GM23338 (cell line): ENCODE results near the gene ADAM10. TPM values are rescaled to one million over a fixed set of nuclear protein-coding genes. Genes with fewer than 3 reads are reported as not detected.

Experiments
- ATAC-seq: fragments of 200-7000 bp; cut with Tn5 transposase; 3 replicates; pipeline ENCODE4 v1.9.1; 2020
- DNase-seq: peaks from one replicate; pipeline ENCODE4 v3.0.0-alpha.2; 2015; ENCODE audit warnings: low spot score
- H2AFZ ChIP-seq: fragments of 200-600 bp; sonication (generic); 2 replicates; pipeline ENCODE4 v1.8.0; 2016; ENCODE audit warnings: antibody characterized with exemption, mild to moderate bottlenecking, moderate library complexity
- H3F3A ChIP-seq: fragments of 200-600 bp; sonication (generic); replicated peaks from 2 replicates; pipeline ENCODE4 v1.8.0; 2017; ENCODE audit warnings: antibody characterized with exemption, mixed run types, low read depth
- H3K27ac ChIP-seq: fragments of 200-600 bp; sonication (generic); 2 replicates; pipeline ENCODE4 v1.6.1; 2016; ENCODE audit warnings: low read depth
- H3K27me3 ChIP-seq: fragments of 200-600 bp; sonication (generic); 2 replicates; pipeline ENCODE4 v1.8.0; 2016; ENCODE audit warnings: mild to moderate bottlenecking, mixed run types, moderate library complexity; ENCODE audit not compliant: insufficient read depth
- H3K36me3 ChIP-seq: fragments of 200-600 bp; sonication (generic); 2 replicates; pipeline ENCODE4 v1.8.0; 2016; ENCODE audit warnings: mild to moderate bottlenecking; ENCODE audit not compliant: insufficient read depth
- H3K4me1 ChIP-seq: fragments of 200-600 bp; sonication (generic); 2 replicates; pipeline ENCODE4 v1.8.0; 2016; ENCODE audit warnings: mild to moderate bottlenecking, moderate library complexity; ENCODE audit not compliant: insufficient read depth
- H3K4me2 ChIP-seq: fragments of 200-600 bp; sonication (generic); 2 replicates; pipeline ENCODE4 v1.7.1; 2017; ENCODE audit warnings: mixed run types
- H3K4me3 ChIP-seq: fragments of 200-600 bp; sonication (generic); 2 replicates; pipeline ENCODE4 v1.6.1; 2016; ENCODE audit warnings: mixed run types
- H3K79me2 ChIP-seq: fragments of 200-600 bp; sonication (generic); replicated peaks from 2 replicates; pipeline ENCODE4 v1.8.0; 2017; ENCODE audit warnings: mild to moderate bottlenecking; ENCODE audit not compliant: insufficient read depth
- H3K9me2 ChIP-seq: fragments of 200-600 bp; sonication (generic); 2 replicates; pipeline ENCODE4 v1.8.0; 2017; ENCODE audit not compliant: insufficient read depth
- H4K20me1 ChIP-seq: fragments of 200-600 bp; sonication (generic); replicated peaks from 2 replicates; pipeline ENCODE4 v1.8.0; 2017; ENCODE audit warnings: mild to moderate bottlenecking; ENCODE audit not compliant: insufficient read depth
- H3K27ac Mint-ChIP-seq: 2 replicates; pipeline ENCODE4 v1.8.0; 2020; ENCODE audit warnings: inconsistent platforms, mild to moderate bottlenecking, moderate library complexity, mixed read lengths
- H3K27me3 Mint-ChIP-seq: 3 replicates; pipeline ENCODE4 v1.8.0; 2022; ENCODE audit warnings: low read depth, mild to moderate bottlenecking, moderate library complexity, mixed read lengths, inconsistent platforms; ENCODE audit not compliant: insufficient read depth, poor library complexity
- H3K36me3 Mint-ChIP-seq: 3 replicates; pipeline ENCODE4 v1.8.0; 2021; ENCODE audit warnings: low read depth, mild to moderate bottlenecking, inconsistent platforms, moderate library complexity, mixed read lengths
- H3K4me1 Mint-ChIP-seq: 3 replicates; pipeline ENCODE4 v1.8.0; 2020; ENCODE audit warnings: mild to moderate bottlenecking, inconsistent platforms, mixed read lengths
- H3K4me3 Mint-ChIP-seq: 3 replicates; pipeline ENCODE4 v1.8.0; 2021; ENCODE audit warnings: moderate library complexity, mild to moderate bottlenecking, inconsistent platforms, mixed read lengths
- H3K9me3 Mint-ChIP-seq: 3 replicates; pipeline ENCODE4 v1.8.0; 2020; ENCODE audit warnings: moderate library complexity, mild to moderate bottlenecking, inconsistent platforms, mixed read lengths
- CREB1 ChIP-seq: fragments of 250-450 bp; sonication (Bioruptor Pico); IDR thresholded peaks from 2 replicates; pipeline ENCODE4 v1.5.0; 2020; ENCODE audit warnings: low read depth, mild to moderate bottlenecking, moderate library complexity
- EZH2 ChIP-seq: fragments of 200-600 bp; sonication (generic); IDR thresholded peaks from one replicate; pipeline ENCODE4 v1.8.0; 2017; ENCODE audit warnings: antibody characterized with exemption, mild to moderate bottlenecking, low read depth; ENCODE audit not compliant: unreplicated experiment
- EZH2phosphoT487 ChIP-seq: fragments of 200-600 bp; sonication (generic); IDR thresholded peaks from one replicate; pipeline ENCODE4 v1.8.1; 2018; ENCODE audit warnings: antibody characterized with exemption; ENCODE audit not compliant: unreplicated experiment
- NANOG ChIP-seq: IDR thresholded peaks from 2 replicates; pipeline ENCODE4 v1.6.1; 2016; ENCODE audit warnings: antibody characterized with exemption, borderline replicate concordance
- POLR2AphosphoS5 ChIP-seq: IDR thresholded peaks from 2 replicates; pipeline ENCODE4 v1.6.1; 2016; ENCODE audit warnings: antibody characterized with exemption, low read depth
- STAT1 ChIP-seq: IDR thresholded peaks from one replicate; pipeline ENCODE4 v1.6.1; 2016; ENCODE audit warnings: antibody characterized with exemption; ENCODE audit not compliant: unreplicated experiment
- ZNF331 ChIP-seq: fragments of 250-450 bp; sonication (Bioruptor Pico); IDR thresholded peaks from 2 replicates; pipeline ENCODE4 v1.5.0; 2020; ENCODE audit warnings: low read depth, mild to moderate bottlenecking, moderate library complexity
- polyA plus RNA-seq: library from polyadenylated mRNA; unstranded; fragments of >200 nt; fragmentation: Nextera tagmentation; extraction: Ambion mirVana; gene quantifications from 2 replicates; pipeline ENCODE4 v1.2.1, GENCODE V29; 2016
- total RNA-seq: library from RNA; depleted of rRNA; stranded (reverse); fragments of >200 nt; shearing (Covaris generic); gene quantifications from 2 replicates; pipeline ENCODE4 v1.2.3, GENCODE V29; 2014
- TF ChIP-seq, protein P1 (sequence below): IDR thresholded peaks from one replicate; pipeline ENCODE4 v1.6.1; 2018; ENCODE audit warnings: antibody characterized with exemption; ENCODE audit not compliant: unreplicated experiment
- TF ChIP-seq, protein P2 (sequence below): fragments of 250-450 bp; sonication (Bioruptor Pico); IDR thresholded peaks from 2 replicates; pipeline ENCODE4 v1.5.0; 2020; ENCODE audit warnings: mild to moderate bottlenecking, moderate library complexity

Gene ADAM10
- total and polyA plus RNA-seq, 2 experiments from 2014 or later, result 25.0 to 114 TPM

DNA sequence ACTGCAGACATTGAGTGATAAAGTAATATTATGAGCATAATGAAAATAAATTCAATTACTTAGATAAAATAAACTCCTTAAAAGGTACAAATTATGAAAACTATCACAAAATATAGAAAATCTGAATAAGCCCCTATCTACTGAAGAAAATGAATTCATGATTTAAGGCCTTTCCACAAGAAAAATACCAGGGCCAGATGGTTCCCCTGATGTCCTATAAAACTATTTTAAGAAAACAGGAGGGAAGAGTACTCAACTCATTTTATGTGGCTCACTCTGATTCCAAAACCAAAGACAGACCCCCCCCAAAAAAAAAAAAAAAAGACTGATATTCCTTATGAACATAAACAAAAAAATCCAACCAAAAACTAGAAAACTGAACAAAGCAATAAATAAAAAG, 59.9 kb downstream of the ADAM10 start (continued):
- TF ChIP-seq STAT1 (no peak), ZNF331 (CRISPR knock-in tag) (no peak), EZH2phosphoT487 (no peak), POLR2AphosphoS5 (no peak), EZH2 (no peak), NANOG (no peak), CREB1 (CRISPR knock-in tag) (no peak)
- TF ChIP-seq, protein P1, sequence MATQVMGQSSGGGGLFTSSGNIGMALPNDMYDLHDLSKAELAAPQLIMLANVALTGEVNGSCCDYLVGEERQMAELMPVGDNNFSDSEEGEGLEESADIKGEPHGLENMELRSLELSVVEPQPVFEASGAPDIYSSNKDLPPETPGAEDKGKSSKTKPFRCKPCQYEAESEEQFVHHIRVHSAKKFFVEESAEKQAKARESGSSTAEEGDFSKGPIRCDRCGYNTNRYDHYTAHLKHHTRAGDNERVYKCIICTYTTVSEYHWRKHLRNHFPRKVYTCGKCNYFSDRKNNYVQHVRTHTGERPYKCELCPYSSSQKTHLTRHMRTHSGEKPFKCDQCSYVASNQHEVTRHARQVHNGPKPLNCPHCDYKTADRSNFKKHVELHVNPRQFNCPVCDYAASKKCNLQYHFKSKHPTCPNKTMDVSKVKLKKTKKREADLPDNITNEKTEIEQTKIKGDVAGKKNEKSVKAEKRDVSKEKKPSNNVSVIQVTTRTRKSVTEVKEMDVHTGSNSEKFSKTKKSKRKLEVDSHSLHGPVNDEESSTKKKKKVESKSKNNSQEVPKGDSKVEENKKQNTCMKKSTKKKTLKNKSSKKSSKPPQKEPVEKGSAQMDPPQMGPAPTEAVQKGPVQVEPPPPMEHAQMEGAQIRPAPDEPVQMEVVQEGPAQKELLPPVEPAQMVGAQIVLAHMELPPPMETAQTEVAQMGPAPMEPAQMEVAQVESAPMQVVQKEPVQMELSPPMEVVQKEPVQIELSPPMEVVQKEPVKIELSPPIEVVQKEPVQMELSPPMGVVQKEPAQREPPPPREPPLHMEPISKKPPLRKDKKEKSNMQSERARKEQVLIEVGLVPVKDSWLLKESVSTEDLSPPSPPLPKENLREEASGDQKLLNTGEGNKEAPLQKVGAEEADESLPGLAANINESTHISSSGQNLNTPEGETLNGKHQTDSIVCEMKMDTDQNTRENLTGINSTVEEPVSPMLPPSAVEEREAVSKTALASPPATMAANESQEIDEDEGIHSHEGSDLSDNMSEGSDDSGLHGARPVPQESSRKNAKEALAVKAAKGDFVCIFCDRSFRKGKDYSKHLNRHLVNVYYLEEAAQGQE, result no peak

DNA sequence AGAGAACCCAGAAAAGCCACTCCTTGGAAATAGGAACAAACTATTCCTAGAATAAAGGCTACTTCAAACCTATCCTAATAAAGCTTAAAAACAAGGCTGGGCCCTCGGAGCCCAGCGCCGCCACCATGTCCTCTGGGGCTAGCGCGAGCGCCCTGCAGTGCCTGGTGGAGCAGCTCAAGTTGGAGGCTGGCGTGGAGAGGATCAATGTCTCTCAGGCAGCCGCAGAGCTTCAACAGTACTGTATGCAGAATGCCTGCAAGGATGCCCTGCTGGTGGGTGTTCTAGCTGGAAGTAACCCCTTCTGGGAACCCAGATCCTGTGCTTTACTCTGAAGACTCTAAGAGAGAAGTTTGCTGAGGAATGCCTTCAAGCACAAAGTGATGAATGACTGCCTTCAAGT, 63.2 kb downstream of the ADAM10 start:
- Histone ChIP-seq H3K4me3 (no peak overlapping the region), H3K4me1 (no peaks in the 10 kb centered on the region), H2AFZ (no peak overlapping the region), H4K20me1 (peaks cover 11% of the 10 kb centered on the region; the same call in 1 of the 2 replicates), H3F3A (no peaks in the 10 kb centered on the region), H3K36me3 (no peaks in the 10 kb centered on the region), H3K27ac (peak overlapping the region; percentile 62; the same call in 1 of the 2 replicates), H3K9me2 (no peaks in the 10 kb centered on the region; the same call in 1 of the 2 replicates), H3K4me2 (no peak overlapping the region), H3K79me2 (peaks cover 92% of the 10 kb centered on the region), H3K27me3 (no peaks in the 10 kb centered on the region)
- Mint-ChIP-seq H3K36me3 (peaks cover 2% of the 10 kb centered on the region; the same call in 1 of the 3 replicates), H3K4me3 (no peak overlapping the region), H3K27me3 (no peaks in the 10 kb centered on the region), H3K27ac (0 out of 2 replicates have a peak overlapping the region, but pooled peaks have one; percentile 62), H3K4me1 (peaks cover 14% of the 10 kb centered on the region), H3K9me3 (no peaks in the 10 kb centered on the region)
- ATAC-seq (peak; percentile 99), DNase-seq (peak; percentile 69)
- TF ChIP-seq, protein P1, result no peak
- TF ChIP-seq, protein P2, sequence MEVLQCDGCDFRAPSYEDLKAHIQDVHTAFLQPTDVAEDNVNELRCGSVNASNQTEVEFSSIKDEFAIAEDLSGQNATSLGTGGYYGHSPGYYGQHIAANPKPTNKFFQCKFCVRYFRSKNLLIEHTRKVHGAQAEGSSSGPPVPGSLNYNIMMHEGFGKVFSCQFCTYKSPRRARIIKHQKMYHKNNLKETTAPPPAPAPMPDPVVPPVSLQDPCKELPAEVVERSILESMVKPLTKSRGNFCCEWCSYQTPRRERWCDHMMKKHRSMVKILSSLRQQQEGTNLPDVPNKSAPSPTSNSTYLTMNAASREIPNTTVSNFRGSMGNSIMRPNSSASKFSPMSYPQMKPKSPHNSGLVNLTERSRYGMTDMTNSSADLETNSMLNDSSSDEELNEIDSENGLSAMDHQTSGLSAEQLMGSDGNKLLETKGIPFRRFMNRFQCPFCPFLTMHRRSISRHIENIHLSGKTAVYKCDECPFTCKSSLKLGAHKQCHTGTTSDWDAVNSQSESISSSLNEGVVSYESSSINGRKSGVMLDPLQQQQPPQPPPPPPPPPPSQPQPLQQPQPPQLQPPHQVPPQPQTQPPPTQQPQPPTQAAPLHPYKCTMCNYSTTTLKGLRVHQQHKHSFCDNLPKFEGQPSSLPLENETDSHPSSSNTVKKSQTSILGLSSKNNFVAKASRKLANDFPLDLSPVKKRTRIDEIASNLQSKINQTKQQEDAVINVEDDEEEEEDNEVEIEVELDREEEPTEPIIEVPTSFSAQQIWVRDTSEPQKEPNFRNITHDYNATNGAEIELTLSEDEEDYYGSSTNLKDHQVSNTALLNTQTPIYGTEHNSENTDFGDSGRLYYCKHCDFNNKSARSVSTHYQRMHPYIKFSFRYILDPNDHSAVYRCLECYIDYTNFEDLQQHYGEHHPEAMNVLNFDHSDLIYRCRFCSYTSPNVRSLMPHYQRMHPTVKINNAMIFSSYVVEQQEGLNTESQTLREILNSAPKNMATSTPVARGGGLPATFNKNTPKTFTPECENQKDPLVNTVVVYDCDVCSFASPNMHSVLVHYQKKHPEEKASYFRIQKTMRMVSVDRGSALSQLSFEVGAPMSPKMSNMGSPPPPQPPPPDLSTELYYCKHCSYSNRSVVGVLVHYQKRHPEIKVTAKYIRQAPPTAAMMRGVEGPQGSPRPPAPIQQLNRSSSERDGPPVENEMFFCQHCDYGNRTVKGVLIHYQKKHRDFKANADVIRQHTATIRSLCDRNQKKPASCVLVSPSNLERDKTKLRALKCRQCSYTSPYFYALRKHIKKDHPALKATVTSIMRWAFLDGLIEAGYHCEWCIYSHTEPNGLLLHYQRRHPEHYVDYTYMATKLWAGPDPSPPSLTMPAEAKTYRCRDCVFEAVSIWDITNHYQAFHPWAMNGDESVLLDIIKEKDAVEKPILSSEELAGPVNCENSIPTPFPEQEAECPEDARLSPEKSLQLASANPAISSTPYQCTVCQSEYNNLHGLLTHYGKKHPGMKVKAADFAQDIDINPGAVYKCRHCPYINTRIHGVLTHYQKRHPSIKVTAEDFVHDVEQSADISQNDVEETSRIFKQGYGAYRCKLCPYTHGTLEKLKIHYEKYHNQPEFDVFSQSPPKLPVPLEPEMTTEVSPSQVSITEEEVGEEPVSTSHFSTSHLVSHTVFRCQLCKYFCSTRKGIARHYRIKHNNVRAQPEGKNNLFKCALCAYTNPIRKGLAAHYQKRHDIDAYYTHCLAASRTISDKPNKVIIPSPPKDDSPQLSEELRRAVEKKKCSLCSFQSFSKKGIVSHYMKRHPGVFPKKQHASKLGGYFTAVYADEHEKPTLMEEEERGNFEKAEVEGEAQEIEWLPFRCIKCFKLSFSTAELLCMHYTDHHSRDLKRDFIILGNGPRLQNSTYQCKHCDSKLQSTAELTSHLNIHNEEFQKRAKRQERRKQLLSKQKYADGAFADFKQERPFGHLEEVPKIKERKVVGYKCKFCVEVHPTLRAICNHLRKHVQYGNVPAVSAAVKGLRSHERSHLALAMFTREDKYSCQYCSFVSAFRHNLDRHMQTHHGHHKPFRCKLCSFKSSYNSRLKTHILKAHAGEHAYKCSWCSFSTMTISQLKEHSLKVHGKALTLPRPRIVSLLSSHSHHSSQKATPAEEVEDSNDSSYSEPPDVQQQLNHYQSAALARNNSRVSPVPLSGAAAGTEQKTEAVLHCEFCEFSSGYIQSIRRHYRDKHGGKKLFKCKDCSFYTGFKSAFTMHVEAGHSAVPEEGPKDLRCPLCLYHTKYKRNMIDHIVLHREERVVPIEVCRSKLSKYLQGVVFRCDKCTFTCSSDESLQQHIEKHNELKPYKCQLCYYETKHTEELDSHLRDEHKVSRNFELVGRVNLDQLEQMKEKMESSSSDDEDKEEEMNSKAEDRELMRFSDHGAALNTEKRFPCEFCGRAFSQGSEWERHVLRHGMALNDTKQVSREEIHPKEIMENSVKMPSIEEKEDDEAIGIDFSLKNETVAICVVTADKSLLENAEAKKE (CRISPR knock-in tag), result peak; percentile 77
- TF ChIP-seq EZH2, result no peak
